Psoas muscle (tissue), 8 donors: ENCODE results near the gene ADAMTS12. TPM values are rescaled to one million over a fixed set of nuclear protein-coding genes. Genes with fewer than 3 reads are reported as not detected.

Source experiments
- ATAC-seq, 4 donors: fragments of 200-7000 bp; cut with Tn5 transposase; one replicate each; pipeline ENCODE4 v1.9.1; 2020; ENCODE audit warnings: moderate library complexity in 3 of 4, mild to moderate bottlenecking in 2 of 4
- DNase-seq, 2 donors: peaks; one replicate each; pipeline ENCODE4 v3.0.0-alpha.2; 2020
- H3K27ac ChIP-seq: fragments of 200-600 bp; one replicate; pipeline ENCODE4 v1.8.0; 2022
- H3K27me3 ChIP-seq, 3 donors: fragments of 200-600 bp in 1 of 3; one replicate each; pipeline versions ENCODE4 v1.6.1 to v1.8.0; 2013 to 2022; ENCODE audit warnings: low read length in 2 of 3, mild to moderate bottlenecking in 2 of 3, moderate library complexity in 1 of 3; ENCODE audit not compliant: insufficient read depth in 3 of 3
- H3K36me3 ChIP-seq, 2 donors: fragments of 200-600 bp in 1 of 2; one replicate each; pipeline versions ENCODE4 v1.6.1 to v1.8.0; 2013 to 2022; ENCODE audit warnings: low read depth in 1 of 2, mild to moderate bottlenecking in 1 of 2, moderate library complexity in 1 of 2; ENCODE audit not compliant: insufficient read depth in 1 of 2
- H3K4me1 ChIP-seq: fragments of 200-600 bp; one replicate; pipeline ENCODE4 v1.8.0; 2022
- H3K4me3 ChIP-seq: fragments of 200-600 bp; one replicate; pipeline ENCODE4 v1.8.0; 2022; ENCODE audit warnings: mild to moderate bottlenecking
- H3K9me3 ChIP-seq: fragments of 200-600 bp; one replicate; pipeline ENCODE4 v1.8.0; 2022
- WGBS, 3 donors: extraction: QIAGEN DNeasy Blood & Tissue Kit; methylation state at CpG; one replicate each; pipeline versions ENCODE4 v1.1.6 to v1.1.7; 2013; 5-methylcytosine and 5-hydroxymethylcytosine counted together
- intact Hi-C, 2 donors: fragments of 100-400 bp; cut with DNase I; formaldehyde crosslinking; loops; one replicate each; pipeline versions ENCODE4 v1.11.0 to v1.14.2; 2022
- polyA plus RNA-seq, 3 donors: library from polyadenylated mRNA; stranded (reverse); fragments of 200-250 nt; gene quantifications; one replicate each; pipeline ENCODE4 v1.2.3, GENCODE V29; 2013
- total RNA-seq, 4 donors: library from RNA; stranded (reverse); fragmentation: NEBNext Ultra II Directional in 2 of 4; extraction: Animal tissue kit (Norgen Biotek cat#: 25700) in 2 of 4; gene quantifications; one replicate each; pipeline versions ENCODE4 v1.2.1 to v1.2.4, GENCODE V29; 2021 to 2023
- TF ChIP-seq, protein P1 (sequence below): fragments of 200-600 bp; IDR thresholded peaks from one replicate; pipeline ENCODE4 v1.8.0; 2022; ENCODE audit warnings: antibody characterized with exemption
- donor health status: healthy with polysubstance abuse.
- donor health status: DM: no; HTN: no; CAD: no; lungs with moderate emphysema.
- donor health status: Bipolar disorder and iron deficiency.
- donor health status: healthy.
- donor health status: DM: yes; HTN: yes; CAD: no.
- donor health status: DM: no; HTN: no; CAD: no.
- donor health status: DM: no; HTN: no; CAD: no.
- donor health status: DM: yes; HTN: yes; CAD: no.

ADAMTS12 gene
- total and polyA plus RNA-seq, 7 donors = 0.19 to 1.2 (median 0.88) TPM

DNA sequence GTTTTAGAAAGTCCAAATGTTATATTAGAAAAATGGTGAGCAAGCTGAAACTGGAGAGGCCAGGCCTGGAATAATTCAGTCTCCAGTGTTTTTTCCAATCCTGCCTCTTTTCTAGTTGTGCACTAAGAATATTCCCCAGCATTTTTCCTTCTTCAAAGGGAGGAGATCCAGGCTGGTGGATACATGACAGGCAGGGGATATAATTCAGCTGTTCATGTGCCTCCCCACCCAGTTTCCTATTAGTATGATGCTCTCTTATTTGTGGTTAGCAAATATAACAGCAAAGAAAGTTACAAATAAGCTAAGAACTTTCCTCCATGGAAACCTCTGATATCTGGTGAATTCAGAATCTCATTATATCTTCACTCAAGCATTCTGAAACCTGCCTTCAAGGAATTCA, 234.6 kb downstream of the ADAMTS12 start:
- intact Hi-C loops = no loop called here

DNA sequence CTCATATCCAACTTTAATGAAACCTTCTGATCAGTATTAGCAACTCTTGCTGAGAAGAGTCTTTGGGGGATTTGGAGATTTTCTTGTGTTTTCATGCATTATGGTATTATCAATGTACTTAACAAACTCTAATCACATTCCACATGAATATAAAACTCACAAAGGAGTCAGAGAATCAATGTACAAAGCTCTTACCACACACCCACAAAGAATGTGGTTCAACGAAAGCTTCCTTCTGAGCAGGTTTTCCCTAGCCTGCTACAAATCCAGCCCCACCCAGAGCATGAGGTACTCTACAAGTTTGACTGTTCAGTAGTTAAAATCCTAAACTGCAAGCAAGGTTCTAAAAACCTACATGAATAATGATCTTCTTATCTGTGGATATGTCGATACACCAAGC, 240.9 kb downstream of the ADAMTS12 start:
- H3K4me1 ChIP-seq = no peaks in the 10 kb centered on the region
- no peak overlapping the region for H3K4me3 ChIP-seq
- no peaks in the 10 kb centered on the region for H3K9me3 ChIP-seq
- H3K27ac ChIP-seq = no peak overlapping the region
- no peaks in the 10 kb centered on the region for H3K27me3 ChIP-seq
- ATAC-seq = no peak
- TF ChIP-seq, protein P1, sequence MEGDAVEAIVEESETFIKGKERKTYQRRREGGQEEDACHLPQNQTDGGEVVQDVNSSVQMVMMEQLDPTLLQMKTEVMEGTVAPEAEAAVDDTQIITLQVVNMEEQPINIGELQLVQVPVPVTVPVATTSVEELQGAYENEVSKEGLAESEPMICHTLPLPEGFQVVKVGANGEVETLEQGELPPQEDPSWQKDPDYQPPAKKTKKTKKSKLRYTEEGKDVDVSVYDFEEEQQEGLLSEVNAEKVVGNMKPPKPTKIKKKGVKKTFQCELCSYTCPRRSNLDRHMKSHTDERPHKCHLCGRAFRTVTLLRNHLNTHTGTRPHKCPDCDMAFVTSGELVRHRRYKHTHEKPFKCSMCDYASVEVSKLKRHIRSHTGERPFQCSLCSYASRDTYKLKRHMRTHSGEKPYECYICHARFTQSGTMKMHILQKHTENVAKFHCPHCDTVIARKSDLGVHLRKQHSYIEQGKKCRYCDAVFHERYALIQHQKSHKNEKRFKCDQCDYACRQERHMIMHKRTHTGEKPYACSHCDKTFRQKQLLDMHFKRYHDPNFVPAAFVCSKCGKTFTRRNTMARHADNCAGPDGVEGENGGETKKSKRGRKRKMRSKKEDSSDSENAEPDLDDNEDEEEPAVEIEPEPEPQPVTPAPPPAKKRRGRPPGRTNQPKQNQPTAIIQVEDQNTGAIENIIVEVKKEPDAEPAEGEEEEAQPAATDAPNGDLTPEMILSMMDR = no peak
- DNase-seq = no peak
- WGBS, 3 donors = 87 to 91% (median 90%) methylated on average over 2 of the region's 2 CpGs
- intact Hi-C loops = no loop called here
- H3K36me3 ChIP-seq = no peaks in the 10 kb centered on the region

More for the DNA sequence above, 234.6 kb downstream of the ADAMTS12 start:
- DNase-seq = no peak
- no peaks in the 10 kb centered on the region for H3K27me3 ChIP-seq
- no peak for ATAC-seq
- no peaks in the 10 kb centered on the region for H3K9me3 ChIP-seq
- H3K36me3 ChIP-seq = no peaks in the 10 kb centered on the region
- H3K27ac ChIP-seq = no peak overlapping the region
- no peak overlapping the region for H3K4me3 ChIP-seq
- H3K4me1 ChIP-seq = no peaks in the 10 kb centered on the region
- TF ChIP-seq, protein P1 = no peak

DNA sequence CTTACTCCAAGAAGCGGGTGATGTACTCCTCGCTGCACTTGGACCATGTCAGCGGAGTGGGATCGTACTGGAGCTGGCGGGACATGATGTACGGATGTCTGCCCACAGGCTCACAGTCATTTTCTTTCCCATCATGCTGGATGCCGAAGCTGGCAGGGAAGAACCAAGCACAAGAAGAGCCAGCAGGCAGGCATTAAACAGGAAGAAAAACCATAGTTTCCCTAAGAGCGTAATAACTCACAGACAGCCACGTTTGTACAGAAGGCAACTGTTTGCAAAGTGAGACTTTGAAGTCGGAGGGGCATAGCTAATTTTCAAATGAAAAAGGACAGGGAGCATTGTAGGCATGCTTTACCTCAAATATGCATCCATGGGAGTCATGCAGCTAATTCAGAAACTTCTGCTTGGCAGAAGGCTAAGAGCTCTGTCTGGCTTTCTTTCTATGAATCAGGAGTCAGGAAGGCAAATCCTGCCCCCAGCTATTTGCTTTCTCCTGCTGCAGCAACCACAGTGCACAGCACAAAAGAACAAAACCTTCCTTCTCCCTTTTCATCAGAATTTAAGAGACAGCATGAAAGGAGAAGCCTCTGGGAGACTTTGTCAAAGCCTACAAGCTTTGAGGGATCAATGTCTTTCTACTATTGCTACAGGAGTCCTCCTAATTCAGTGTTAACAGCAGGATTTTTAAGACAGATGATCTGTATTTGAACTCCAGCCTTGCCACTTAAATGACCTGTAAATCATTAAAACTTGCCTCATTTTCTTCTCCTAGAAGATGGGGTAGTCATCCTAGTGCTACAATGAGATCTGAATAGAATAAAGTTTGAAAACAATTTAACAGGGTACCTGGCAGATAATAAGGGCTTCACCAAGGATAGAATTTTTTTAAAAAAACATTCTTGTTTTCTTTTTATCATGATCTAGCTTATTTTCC, 242.0 kb downstream of the ADAMTS12 start:
- no peaks in the 10 kb centered on the region for H3K4me1 ChIP-seq
- intact Hi-C loops = no loop called here

DNA sequence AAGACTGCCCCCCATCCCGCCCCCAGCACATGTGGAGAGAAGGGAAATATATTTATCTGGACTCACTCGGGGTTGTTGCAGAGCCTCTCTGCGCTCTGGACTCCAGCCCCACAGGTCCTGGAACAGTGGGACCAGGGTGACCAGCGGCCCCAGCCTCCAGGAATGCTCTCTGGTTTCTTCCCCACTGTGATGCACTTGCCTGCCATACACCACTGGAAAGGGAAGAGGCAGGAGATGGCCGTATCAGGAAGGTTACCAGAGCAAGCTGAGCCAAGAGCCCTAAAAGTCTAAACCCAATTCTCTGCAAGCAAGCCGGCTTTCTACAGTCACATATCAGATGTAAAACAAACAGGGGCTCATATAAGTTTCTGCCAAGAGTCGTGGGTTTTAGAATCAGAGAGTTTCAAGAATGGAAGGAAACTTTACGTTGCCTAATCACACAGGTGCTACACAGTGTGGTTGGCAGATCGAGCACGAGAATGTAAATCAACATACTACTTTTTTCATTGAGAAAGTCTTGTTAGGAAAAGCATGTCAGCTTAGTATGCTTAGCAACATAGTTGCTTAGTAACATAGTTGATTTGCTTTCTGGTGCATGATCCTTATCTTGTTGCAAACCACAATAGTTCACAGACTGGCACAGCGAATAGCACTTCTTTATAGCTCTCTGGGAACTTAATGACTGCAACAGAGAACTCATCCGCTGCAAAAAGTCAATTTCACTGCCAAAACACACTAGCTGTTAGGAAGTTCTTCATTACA, 249.9 kb downstream of the ADAMTS12 start:
- no peak overlapping the region for H3K4me3 ChIP-seq
- ATAC-seq (no peak), DNase-seq (no peak)
- H3K9me3 ChIP-seq = no peaks in the 10 kb centered on the region
- TF ChIP-seq, protein P1 = no peak
- no peak overlapping the region for H3K27ac ChIP-seq
- intact Hi-C loops = no loop called here
- no peaks in the 10 kb centered on the region for H3K36me3 ChIP-seq
- no peaks in the 10 kb centered on the region for H3K27me3 ChIP-seq
- 61 to 68% (median 65%) methylated on average over 12 of the region's 12 CpGs for WGBS, 3 donors
- no peaks in the 10 kb centered on the region for H3K4me1 ChIP-seq

More for the DNA sequence above, 242.0 kb downstream of the ADAMTS12 start:
- Histone ChIP-seq H3K27me3 (no peaks in the 10 kb centered on the region), H3K36me3 (no peaks in the 10 kb centered on the region), H3K9me3 (no peaks in the 10 kb centered on the region), H3K27ac (no peak overlapping the region), H3K4me3 (no peak overlapping the region)
- ATAC-seq = no peak
- TF ChIP-seq, protein P1 = no peak
- 77 to 80% (median 79%) methylated on average over 10 of the region's 10 CpGs for WGBS, 3 donors
- no peak for DNase-seq
